ENCODE data around the gene TRAPPC12.

TRAPPC12 gene

DNA sequence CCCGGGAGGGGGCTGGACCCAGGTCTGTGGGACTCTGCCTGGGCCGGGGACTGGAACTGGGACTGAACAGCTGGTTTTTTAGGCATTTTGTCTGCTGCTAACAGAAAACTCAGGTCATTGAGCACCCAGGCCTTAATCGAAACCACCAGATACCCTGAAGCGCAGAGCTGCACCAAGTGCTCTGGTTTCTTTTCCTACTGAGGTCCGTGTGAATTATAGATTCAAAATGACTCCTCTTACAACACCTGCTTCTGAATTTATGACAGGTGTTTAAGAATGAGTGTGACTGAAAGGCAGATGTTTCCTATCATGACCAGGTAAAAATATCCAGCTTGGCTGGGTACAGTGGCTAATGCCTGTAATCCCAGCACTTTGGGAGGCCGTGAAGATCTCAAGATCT is 47.8 kb downstream of the TRAPPC12 start:
- Histone ChIP-seq H3K4me3 (ENCODE audit: low read depth in 1 of 5, low read length in 5 of 5) (no peak overlapping the region), H3K9me3 (ENCODE audit: control insufficient read depth in 5 of 5, low read length in 5 of 5) (no peaks in the 10 kb centered on the region), H3K27me3 (ENCODE audit: control insufficient read depth in 5 of 5, insufficient read depth in 4 of 5, low read length in 5 of 5) (no peaks in the 10 kb centered on the region), H3K9ac (ENCODE audit: low read length in 5 of 5) (no peak overlapping the region), H3K36me3 (ENCODE audit: control insufficient read depth in 5 of 5, insufficient read depth in 5 of 5, low read length in 5 of 5) (peaks cover 20 to 76% (median 58%) of the 10 kb centered on the region in 5 donors), H3K27ac (ENCODE audit: low read depth, low read length) (no peak overlapping the region), H3K4me1 (ENCODE audit: control insufficient read depth in 5 of 5, insufficient read depth in 5 of 5, low read length in 5 of 5) (peaks cover 0 to 5% (median 3%) of the 10 kb centered on the region in 5 donors)

- Histone ChIP-seq H3K27ac (ENCODE audit: low read depth, low read length) (no peak overlapping the region), H3K4me3 (ENCODE audit: low read depth in 1 of 5, low read length in 5 of 5) (no peak overlapping the region), H3K27me3 (ENCODE audit: control insufficient read depth in 5 of 5, insufficient read depth in 4 of 5, low read length in 5 of 5) (no peaks in the 10 kb centered on the region), H3K36me3 (ENCODE audit: control insufficient read depth in 5 of 5, insufficient read depth in 5 of 5, low read length in 5 of 5) (peaks cover 21 to 77% (median 50%) of the 10 kb centered on the region in 5 donors), H3K4me1 (ENCODE audit: control insufficient read depth in 5 of 5, insufficient read depth in 5 of 5, low read length in 5 of 5) (peaks cover 0 to 5% (median 3%) of the 10 kb centered on the region in 5 donors), H3K9me3 (ENCODE audit: control insufficient read depth in 5 of 5, low read length in 5 of 5) (no peaks in the 10 kb centered on the region), H3K9ac (ENCODE audit: low read length in 5 of 5) (no peak overlapping the region)
Observed at GRCh38 chr2:3428577-3428976, 49.1 kb downstream of the TRAPPC12 start.

DNA sequence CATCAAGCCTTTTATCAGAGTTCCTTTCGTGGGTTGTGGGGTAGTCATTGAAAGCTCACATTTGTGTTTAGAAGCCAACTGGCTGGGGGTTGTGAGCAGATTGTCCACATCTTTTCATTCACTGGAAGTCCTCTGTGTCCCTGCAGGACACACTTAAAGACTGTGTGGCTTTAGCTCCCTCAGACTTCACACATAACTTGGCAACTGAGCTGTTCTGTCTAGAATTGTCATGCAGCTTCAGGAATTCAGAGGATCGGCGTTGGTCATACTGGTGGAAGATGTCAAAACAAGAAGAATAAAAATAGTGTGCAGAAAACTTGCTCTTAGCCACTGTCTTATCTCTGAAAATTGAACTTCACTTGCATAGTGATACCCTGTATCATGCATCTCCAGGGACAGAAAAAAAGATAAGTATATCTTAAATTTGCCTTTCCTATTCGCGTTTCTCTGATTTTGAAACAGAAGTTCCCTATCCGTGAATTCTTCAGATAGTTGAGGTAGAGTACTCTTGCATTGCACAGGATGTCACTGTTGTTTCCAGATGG is 49.6 kb downstream of the TRAPPC12 start:
- Histone ChIP-seq H3K4me3 (ENCODE audit: low read depth in 1 of 5, low read length in 5 of 5) (no peak overlapping the region), H3K27me3 (ENCODE audit: control insufficient read depth in 5 of 5, insufficient read depth in 4 of 5, low read length in 5 of 5) (no peaks in the 10 kb centered on the region), H3K9me3 (ENCODE audit: control insufficient read depth in 5 of 5, low read length in 5 of 5) (no peaks in the 10 kb centered on the region), H3K9ac (ENCODE audit: low read length in 5 of 5) (no peak overlapping the region), H3K4me1 (ENCODE audit: control insufficient read depth in 5 of 5, insufficient read depth in 5 of 5, low read length in 5 of 5) (peaks cover 0 to 5% (median 3%) of the 10 kb centered on the region in 5 donors), H3K27ac (ENCODE audit: low read depth, low read length) (no peak overlapping the region), H3K36me3 (ENCODE audit: control insufficient read depth in 5 of 5, insufficient read depth in 5 of 5, low read length in 5 of 5) (peaks cover 21 to 77% (median 52%) of the 10 kb centered on the region in 5 donors)

DNA sequence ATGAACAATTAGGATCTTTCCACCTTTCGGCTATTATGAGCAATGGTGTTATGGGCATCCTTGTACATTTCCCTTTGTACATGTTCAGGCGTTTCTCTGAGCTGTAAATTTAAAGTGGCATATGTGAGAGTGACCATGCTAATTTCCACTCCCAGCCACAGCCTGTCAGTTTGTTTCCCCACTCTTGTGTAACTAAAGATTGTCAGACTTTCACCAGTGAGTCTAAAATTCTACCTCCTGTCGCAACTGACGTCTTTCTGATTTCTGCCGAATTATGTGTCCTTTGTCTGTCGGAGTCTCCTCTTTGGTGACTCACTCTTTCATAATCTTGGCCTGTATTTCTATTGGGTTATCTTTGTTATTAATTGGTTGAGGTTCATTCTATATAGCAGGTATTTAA is 50.7 kb downstream of the TRAPPC12 start:
- H3K4me1 ChIP-seq (ENCODE audit: control insufficient read depth in 5 of 5, insufficient read depth in 5 of 5, low read length in 5 of 5) = peaks cover 0 to 5% (median 3%) of the 10 kb centered on the region in 5 donors
- H3K4me3 ChIP-seq (ENCODE audit: low read depth in 1 of 5, low read length in 5 of 5) = no peak overlapping the region
- no peak overlapping the region for H3K9ac ChIP-seq (ENCODE audit: low read length in 5 of 5)
- no peak overlapping the region for H3K27ac ChIP-seq (ENCODE audit: low read depth, low read length)
- no peaks in the 10 kb centered on the region for H3K9me3 ChIP-seq (ENCODE audit: control insufficient read depth in 5 of 5, low read length in 5 of 5)
- H3K27me3 ChIP-seq (ENCODE audit: control insufficient read depth in 5 of 5, insufficient read depth in 4 of 5, low read length in 5 of 5) = no peaks in the 10 kb centered on the region
- peaks cover 21 to 78% (median 53%) of the 10 kb centered on the region in 5 donors for H3K36me3 ChIP-seq (ENCODE audit: control insufficient read depth in 5 of 5, insufficient read depth in 5 of 5, low read length in 5 of 5)

DNA sequence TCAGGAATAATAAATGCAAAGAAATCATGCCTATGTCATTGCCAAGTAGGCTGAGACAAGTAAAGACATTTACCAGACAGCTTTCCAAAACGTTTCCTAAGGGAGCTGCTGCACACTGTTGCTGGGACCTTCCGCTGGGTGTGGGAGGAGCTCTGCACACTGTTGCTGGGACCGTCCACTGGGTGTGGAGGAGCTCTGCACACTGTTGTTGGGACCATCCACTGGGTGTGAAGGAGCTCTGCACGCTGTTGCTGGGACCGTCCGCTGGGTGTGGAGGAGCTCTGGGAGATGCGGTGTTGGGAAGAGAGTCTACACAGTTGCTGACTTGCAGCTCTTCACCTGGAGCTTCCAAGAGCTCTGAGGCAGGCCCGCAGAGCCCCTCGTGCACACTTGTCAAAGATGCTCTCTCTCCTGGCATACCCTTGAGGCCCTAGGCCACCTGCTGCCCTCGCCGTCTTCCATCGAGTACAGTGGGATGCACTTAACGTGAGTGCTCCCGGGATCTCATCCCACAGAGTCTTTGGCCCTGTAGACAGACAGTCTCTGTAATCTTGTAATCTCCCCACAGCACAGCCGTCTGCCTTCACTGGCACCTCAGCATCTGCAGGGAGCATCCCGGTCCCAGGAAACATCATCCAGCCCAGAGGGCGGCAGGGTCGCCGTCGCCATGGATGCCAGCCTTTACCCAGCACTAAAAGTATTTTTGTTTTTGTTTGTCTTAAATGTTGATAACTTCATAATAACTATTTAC is 51.4 kb downstream of the TRAPPC12 start:
- no peak overlapping the region for H3K9ac ChIP-seq (ENCODE audit: low read length in 5 of 5)
- H3K27me3 ChIP-seq (ENCODE audit: control insufficient read depth in 5 of 5, insufficient read depth in 4 of 5, low read length in 5 of 5) = no peaks in the 10 kb centered on the region
- H3K4me3 ChIP-seq (ENCODE audit: low read depth in 1 of 5, low read length in 5 of 5) = no peak overlapping the region
- no peaks in the 10 kb centered on the region for H3K9me3 ChIP-seq (ENCODE audit: control insufficient read depth in 5 of 5, low read length in 5 of 5)
- H3K4me1 ChIP-seq (ENCODE audit: control insufficient read depth in 5 of 5, insufficient read depth in 5 of 5, low read length in 5 of 5) = peaks cover 0 to 5% (median 3%) of the 10 kb centered on the region in 5 donors
- H3K36me3 ChIP-seq (ENCODE audit: control insufficient read depth in 5 of 5, insufficient read depth in 5 of 5, low read length in 5 of 5) = peaks cover 18 to 75% (median 48%) of the 10 kb centered on the region in 5 donors
- H3K27ac ChIP-seq (ENCODE audit: low read depth, low read length) = no peak overlapping the region

DNA sequence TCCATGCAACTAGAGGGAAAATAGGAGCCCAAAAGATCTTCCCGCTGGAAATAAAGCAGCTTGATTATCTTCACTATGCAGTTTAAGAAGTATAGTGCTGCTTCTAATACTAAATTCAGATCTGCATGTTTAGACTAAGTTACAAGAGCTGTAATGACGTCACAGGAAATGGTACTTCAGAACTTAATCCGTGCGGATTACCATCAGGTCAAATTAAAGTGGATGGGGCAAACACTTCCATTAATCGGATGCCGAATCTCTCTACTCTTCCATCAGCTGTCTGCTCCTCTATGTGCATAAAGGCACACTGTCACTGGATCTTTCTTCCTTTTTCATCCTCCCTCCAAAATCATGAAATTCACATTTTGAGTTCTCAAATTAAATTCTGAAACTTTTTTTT is 52.6 kb downstream of the TRAPPC12 start:
- peaks cover 18 to 63% (median 38%) of the 10 kb centered on the region in 5 donors for H3K36me3 ChIP-seq (ENCODE audit: control insufficient read depth in 5 of 5, insufficient read depth in 5 of 5, low read length in 5 of 5)
- H3K27me3 ChIP-seq (ENCODE audit: control insufficient read depth in 5 of 5, insufficient read depth in 4 of 5, low read length in 5 of 5) = no peaks in the 10 kb centered on the region
- H3K9ac ChIP-seq (ENCODE audit: low read length in 5 of 5) = no peak overlapping the region
- H3K9me3 ChIP-seq (ENCODE audit: control insufficient read depth in 5 of 5, low read length in 5 of 5) = no peaks in the 10 kb centered on the region
- peaks cover 0 to 5% (median 3%) of the 10 kb centered on the region in 5 donors for H3K4me1 ChIP-seq (ENCODE audit: control insufficient read depth in 5 of 5, insufficient read depth in 5 of 5, low read length in 5 of 5)
- H3K27ac ChIP-seq (ENCODE audit: low read depth, low read length) = no peak overlapping the region
- H3K4me3 ChIP-seq (ENCODE audit: low read depth in 1 of 5, low read length in 5 of 5) = no peak overlapping the region

- H3K27me3 ChIP-seq (ENCODE audit: control insufficient read depth in 5 of 5, insufficient read depth in 4 of 5, low read length in 5 of 5) = no peaks in the 10 kb centered on the region
- H3K36me3 ChIP-seq (ENCODE audit: control insufficient read depth in 5 of 5, insufficient read depth in 5 of 5, low read length in 5 of 5) = peaks cover 17 to 56% (median 36%) of the 10 kb centered on the region in 5 donors
- no peak overlapping the region for H3K9ac ChIP-seq (ENCODE audit: low read length in 5 of 5)
- H3K9me3 ChIP-seq (ENCODE audit: control insufficient read depth in 5 of 5, low read length in 5 of 5) = no peaks in the 10 kb centered on the region
- no peak overlapping the region for H3K27ac ChIP-seq (ENCODE audit: low read depth, low read length)
- no peak overlapping the region for H3K4me3 ChIP-seq (ENCODE audit: low read depth in 1 of 5, low read length in 5 of 5)
- peaks cover 0 to 5% (median 3%) of the 10 kb centered on the region in 5 donors for H3K4me1 ChIP-seq (ENCODE audit: control insufficient read depth in 5 of 5, insufficient read depth in 5 of 5, low read length in 5 of 5)
Observed at GRCh38 chr2:3432693-3433338, 53.3 kb downstream of the TRAPPC12 start.

GRCh38 chr2:3433339-3433699 is 53.8 kb downstream of the TRAPPC12 start:
- H3K4me3 ChIP-seq (ENCODE audit: low read depth in 1 of 5, low read length in 5 of 5) = no peak overlapping the region
- no peaks in the 10 kb centered on the region for H3K27me3 ChIP-seq (ENCODE audit: control insufficient read depth in 5 of 5, insufficient read depth in 4 of 5, low read length in 5 of 5)
- H3K27ac ChIP-seq (ENCODE audit: low read depth, low read length) = no peak overlapping the region
- no peaks in the 10 kb centered on the region for H3K9me3 ChIP-seq (ENCODE audit: control insufficient read depth in 5 of 5, low read length in 5 of 5)
- peaks cover 0 to 5% (median 3%) of the 10 kb centered on the region in 5 donors for H3K4me1 ChIP-seq (ENCODE audit: control insufficient read depth in 5 of 5, insufficient read depth in 5 of 5, low read length in 5 of 5)
- H3K9ac ChIP-seq (ENCODE audit: low read length in 5 of 5) = no peak overlapping the region
- H3K36me3 ChIP-seq (ENCODE audit: control insufficient read depth in 5 of 5, insufficient read depth in 5 of 5, low read length in 5 of 5) = peaks cover 13 to 52% (median 34%) of the 10 kb centered on the region in 5 donors

- no peak overlapping the region for H3K27ac ChIP-seq (ENCODE audit: low read depth, low read length)
- H3K36me3 ChIP-seq (ENCODE audit: control insufficient read depth in 5 of 5, insufficient read depth in 5 of 5, low read length in 5 of 5) = peaks cover 13 to 47% (median 30%) of the 10 kb centered on the region in 5 donors
- no peak overlapping the region for H3K4me3 ChIP-seq (ENCODE audit: low read depth in 1 of 5, low read length in 5 of 5)
- no peaks in the 10 kb centered on the region for H3K9me3 ChIP-seq (ENCODE audit: control insufficient read depth in 5 of 5, low read length in 5 of 5)
- no peak overlapping the region for H3K9ac ChIP-seq (ENCODE audit: low read length in 5 of 5)
- no peaks in the 10 kb centered on the region for H3K27me3 ChIP-seq (ENCODE audit: control insufficient read depth in 5 of 5, insufficient read depth in 4 of 5, low read length in 5 of 5)
- H3K4me1 ChIP-seq (ENCODE audit: control insufficient read depth in 5 of 5, insufficient read depth in 5 of 5, low read length in 5 of 5) = peaks cover 0 to 5% (median 3%) of the 10 kb centered on the region in 5 donors
Observed at GRCh38 chr2:3433776-3434400, 54.4 kb downstream of the TRAPPC12 start.

DNA sequence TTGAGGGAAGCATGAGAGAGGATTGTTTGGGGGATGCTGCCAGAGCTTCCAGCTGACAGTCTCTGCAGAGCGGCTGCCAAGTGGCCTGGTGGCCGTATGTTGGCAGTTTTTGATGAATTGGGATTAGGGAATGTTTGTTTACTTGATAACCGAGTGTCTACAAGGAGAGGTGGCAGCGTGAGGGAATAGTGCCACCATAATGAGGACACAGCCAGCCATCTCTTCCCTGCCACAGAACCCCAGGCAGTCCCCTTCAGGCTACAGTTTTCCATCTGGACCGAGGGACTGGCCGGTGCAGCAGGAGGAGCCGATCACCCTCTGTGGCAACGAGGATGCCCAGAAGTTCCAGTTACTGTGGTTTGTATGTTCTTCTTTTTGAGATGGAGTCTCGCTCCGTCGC is 55.2 kb downstream of the TRAPPC12 start:
- H3K4me1 ChIP-seq (ENCODE audit: control insufficient read depth in 5 of 5, insufficient read depth in 5 of 5, low read length in 5 of 5) = peaks cover 0 to 5% (median 3%) of the 10 kb centered on the region in 5 donors
- H3K27me3 ChIP-seq (ENCODE audit: control insufficient read depth in 5 of 5, insufficient read depth in 4 of 5, low read length in 5 of 5) = no peaks in the 10 kb centered on the region
- H3K9ac ChIP-seq (ENCODE audit: low read length in 5 of 5) = no peak overlapping the region
- H3K4me3 ChIP-seq (ENCODE audit: low read depth in 1 of 5, low read length in 5 of 5) = no peak overlapping the region
- no peaks in the 10 kb centered on the region for H3K9me3 ChIP-seq (ENCODE audit: control insufficient read depth in 5 of 5, low read length in 5 of 5)
- peaks cover 13 to 45% (median 30%) of the 10 kb centered on the region in 5 donors for H3K36me3 ChIP-seq (ENCODE audit: control insufficient read depth in 5 of 5, insufficient read depth in 5 of 5, low read length in 5 of 5)
- no peak overlapping the region for H3K27ac ChIP-seq (ENCODE audit: low read depth, low read length)
